Measurements from ENCODE around the gene FPGS. TPM values are rescaled to one million over a fixed set of nuclear protein-coding genes. Genes with fewer than 3 reads are reported as not detected.

Gene FPGS
- total RNA-seq, 4 donors from 2014 or later = 58.5 to 78.0 (median 62.1) TPM

- Histone ChIP-seq H3K36me3 (peaks cover 48 to 53% of the 10 kb centered on the region in 2 donors), H3K9me3 (no peaks in the 10 kb centered on the region), H3K27ac (no peak overlapping the region), H3K4me1 (peaks cover 7 to 10% of the 10 kb centered on the region in 2 donors), H3K27me3 (no peaks in the 10 kb centered on the region), H3K4me3 (replicated peaks in 1 of 3) (no peak overlapping the region)
- DNase-seq = no peak
- no peak for TF ChIP-seq CTCF (IDR thresholded peaks at IDR 0.05)
- no peak for TF ChIP-seq POLR2A (IDR thresholded peaks at IDR 0.05)
- intact Hi-C loops (cut with DNase I) = no loop called here
- WGBS, 2 donors = 89 to 90% methylated on average over 13 to 14 of the region's 17 CpGs
Observed at GRCh38 chr9:127817881-127818434, 15.3 kb downstream of the FPGS start.

- no peak for TF ChIP-seq POLR2A (IDR thresholded peaks at IDR 0.05)
- TF ChIP-seq CTCF (IDR thresholded peaks at IDR 0.05) = no peak
- H3K27ac ChIP-seq = no peak overlapping the region
- 94 to 96% methylated on average over 11 of the region's 11 CpGs for WGBS, 2 donors
- no peaks in the 10 kb centered on the region for H3K27me3 ChIP-seq
- intact Hi-C loops (cut with DNase I) = no loop called here
- peaks cover 7 to 11% of the 10 kb centered on the region in 2 donors for H3K4me1 ChIP-seq
- no peak for DNase-seq
- H3K4me3 ChIP-seq (replicated peaks in 1 of 3) = no peak overlapping the region
- H3K36me3 ChIP-seq = peaks cover 41 to 46% of the 10 kb centered on the region in 2 donors
- H3K9me3 ChIP-seq = no peaks in the 10 kb centered on the region
Observed at GRCh38 chr9:127818574-127818973, 15.9 kb downstream of the FPGS start.

GRCh38 chr9:127822108-127822507, 19.4 kb downstream of the FPGS start:
- H3K9me3 ChIP-seq = no peaks in the 10 kb centered on the region
- no peak overlapping the region for H3K4me3 ChIP-seq (replicated peaks in 1 of 3)
- peaks cover 31 to 33% of the 10 kb centered on the region in 2 donors for H3K36me3 ChIP-seq
- WGBS, 2 donors = 29 to 37% methylated on average over 4 of the region's 4 CpGs
- intact Hi-C loops (cut with DNase I) = no loop called here
- H3K4me1 ChIP-seq = peaks cover 7 to 31% of the 10 kb centered on the region in 2 donors
- no peak for TF ChIP-seq POLR2A (IDR thresholded peaks at IDR 0.05)
- TF ChIP-seq CTCF (IDR thresholded peaks at IDR 0.05) = no peak
- H3K27ac ChIP-seq = peak overlapping the region in 1 of 3 donors; percentile 2
- H3K27me3 ChIP-seq = no peaks in the 10 kb centered on the region
- peak; percentile 75 for DNase-seq

GRCh38 chr9:127825319-127826051, 22.8 kb downstream of the FPGS start:
- peaks cover 20 to 54% of the 10 kb centered on the region in 2 donors for H3K4me1 ChIP-seq
- peak; percentile 83 to 84 for DNase-seq
- 39 to 59% methylated on average over 18 to 19 of the region's 42 CpGs for WGBS, 2 donors
- TF ChIP-seq CTCF (IDR thresholded peaks at IDR 0.05) (peak; percentile 18 to 64 (median 38)), POLR2A (IDR thresholded peaks at IDR 0.05) (no peak)
- peak overlapping the region in 1 of 3 donors; percentile 11 for H3K4me3 ChIP-seq (replicated peaks in 1 of 3)
- H3K36me3 ChIP-seq = peaks cover 11 to 13% of the 10 kb centered on the region in 2 donors
- H3K9me3 ChIP-seq = no peaks in the 10 kb centered on the region
- intact Hi-C loops (cut with DNase I) = no loop called here
- no peaks in the 10 kb centered on the region for H3K27me3 ChIP-seq
- no peak overlapping the region for H3K27ac ChIP-seq
